HG03025 (cell line): ENCODE results near the gene EPHB2.

Experiments used
- ATAC-seq: cut with Tn5 transposase; IDR thresholded peaks from one replicate; pipeline ENCODE4 v1.9.1; 2021; ENCODE audit warnings: mild to moderate bottlenecking, moderate library complexity; ENCODE audit not compliant: unreplicated experiment, low FRiP score

EPHB2 gene

GRCh38 chr1:22959545-22960360, 249.1 kb downstream of the EPHB2 start:
- no peak for ATAC-seq

DNA sequence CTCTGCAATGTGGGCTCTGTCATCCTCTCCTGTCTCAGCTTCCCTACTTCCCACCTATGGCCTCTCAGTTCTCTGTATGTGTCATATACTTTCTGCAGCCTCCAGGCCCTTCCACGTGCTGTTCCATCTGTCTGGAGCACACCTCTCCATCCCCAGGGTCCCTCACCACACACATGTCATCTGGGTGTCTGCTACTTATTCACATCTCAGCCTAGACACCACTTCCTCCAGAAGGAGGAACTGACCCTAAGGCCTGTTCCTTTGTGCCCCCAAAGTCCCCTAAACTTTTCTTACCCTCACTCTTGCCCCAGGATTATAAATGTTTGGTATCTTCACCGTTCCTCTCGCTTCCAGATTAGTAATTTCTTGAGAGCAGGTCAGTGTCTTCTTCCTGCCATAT, 251.9 kb downstream of the EPHB2 start:
- ATAC-seq, result no peak

GRCh38 chr1:22963044-22963677, 252.5 kb downstream of the EPHB2 start:
- no peak for ATAC-seq

- ATAC-seq, result no peak
Measured at GRCh38 chr1:22966309-22966708, 255.7 kb downstream of the EPHB2 start.

DNA sequence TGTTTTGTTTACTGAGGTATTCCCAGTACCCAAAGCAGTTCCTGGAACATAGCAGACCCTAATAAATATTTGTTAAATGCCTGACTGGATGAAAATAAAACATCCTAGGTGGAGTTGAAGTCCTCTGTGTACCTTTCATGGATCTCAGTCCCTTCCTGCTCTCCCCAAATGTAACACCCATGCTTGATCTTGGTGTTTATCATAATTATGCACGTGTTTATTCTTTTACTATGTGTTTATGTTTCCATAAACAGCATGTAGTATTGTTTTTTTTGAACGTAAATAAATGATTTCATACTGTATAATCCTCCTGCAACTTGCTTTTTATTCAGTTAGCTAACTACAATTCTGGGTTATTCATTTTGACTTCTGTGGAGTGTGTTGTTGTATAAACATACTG, 257.2 kb downstream of the EPHB2 start:
- no peak for ATAC-seq

GRCh38 chr1:22969304-22969709, 258.7 kb downstream of the EPHB2 start:
- ATAC-seq, result no peak

DNA sequence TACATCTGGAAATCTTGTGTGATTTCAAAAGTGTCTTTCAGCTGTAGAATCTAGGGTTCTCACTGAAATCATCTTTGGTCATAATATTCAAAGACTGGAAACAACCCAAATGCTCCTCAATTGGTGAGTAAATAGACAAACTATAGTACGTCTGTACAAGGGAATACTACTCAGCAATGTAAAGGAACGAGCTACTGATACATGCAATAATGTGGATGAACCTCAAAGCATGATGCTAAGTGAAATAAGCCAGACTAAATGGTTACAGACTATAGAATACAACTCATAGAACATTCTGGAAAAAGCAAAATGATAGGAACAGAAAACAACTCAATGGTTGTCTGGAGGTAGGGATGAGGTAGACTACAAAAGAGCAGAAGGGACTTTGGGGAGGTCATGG, 259.5 kb downstream of the EPHB2 start:
- ATAC-seq, result no peak
